SK-N-SH treated with all-trans-retinoic acid at 6 μM for 48 hours (cell line): ENCODE measurements around the gene SDK1.

Experiments
- ATAC-seq: fragments of 200-7000 bp; cut with Tn5 transposase; 3 replicates; pipeline ENCODE4 v1.9.1; 2020; ENCODE audit warnings: mild to moderate bottlenecking, moderate library complexity
- ARNTL ChIP-seq: fragments of 450-650 bp; formaldehyde crosslinking; IDR thresholded peaks from 2 replicates; pipeline ENCODE4 v1.5.0; 2020; ENCODE audit warnings: low read depth, mild to moderate bottlenecking, moderate library complexity, borderline replicate concordance
- BACH2 ChIP-seq: fragments of 250-450 bp; sonication (Bioruptor Pico); IDR thresholded peaks from 2 replicates; pipeline ENCODE4 v1.9.0; 2021; ENCODE audit warnings: mild to moderate bottlenecking, borderline replicate concordance
- CREB5 ChIP-seq: fragments of 250-450 bp; sonication (Bioruptor Pico); IDR thresholded peaks from 2 replicates; pipeline ENCODE4 v1.5.1; 2020; ENCODE audit warnings: low read depth, mild to moderate bottlenecking, moderate library complexity
- CSRNP3 ChIP-seq: fragments of 250-450 bp; sonication (Bioruptor Pico); IDR thresholded peaks from 2 replicates; pipeline ENCODE4 v1.5.1; 2021; ENCODE audit warnings: mild to moderate bottlenecking, moderate library complexity
- ESRRG ChIP-seq: fragments of 250-450 bp; sonication (Bioruptor Pico); IDR thresholded peaks from 2 replicates; pipeline ENCODE4 v1.6.1; 2021; ENCODE audit warnings: mild to moderate bottlenecking
- GLIS3 ChIP-seq: fragments of 250-450 bp; sonication (Bioruptor Pico); IDR thresholded peaks from 2 replicates; pipeline ENCODE4 v1.5.0; 2020; ENCODE audit warnings: mild to moderate bottlenecking, moderate library complexity
- ISL1 ChIP-seq: fragments of 250-450 bp; sonication (Bioruptor Pico); IDR thresholded peaks from 2 replicates; pipeline ENCODE4 v2.1.2; 2022; ENCODE audit warnings: mild to moderate bottlenecking, moderate library complexity
- OSR1 ChIP-seq: fragments of 250-450 bp; sonication (Bioruptor Pico); IDR thresholded peaks from 2 replicates; pipeline ENCODE4 v1.8.0; 2022; ENCODE audit warnings: moderate library complexity, mild to moderate bottlenecking, inconsistent platforms
- PATZ1 ChIP-seq: fragments of 250-450 bp; sonication (Bioruptor Pico); IDR thresholded peaks from 2 replicates; pipeline ENCODE4 v1.8.0; 2020; ENCODE audit warnings: mild to moderate bottlenecking, moderate library complexity, borderline replicate concordance
- POU6F1 ChIP-seq: fragments of 250-450 bp; sonication (Bioruptor Pico); IDR thresholded peaks from 2 replicates; pipeline ENCODE4 v1.8.0; 2021; ENCODE audit warnings: low read depth, mild to moderate bottlenecking, moderate library complexity, borderline replicate concordance
- PPARA ChIP-seq: fragments of 250-450 bp; sonication (Bioruptor Pico); IDR thresholded peaks from 2 replicates; pipeline ENCODE4 v1.5.0; 2020; ENCODE audit warnings: mild to moderate bottlenecking, borderline replicate concordance
- RARB ChIP-seq: fragments of 250-450 bp; sonication (Bioruptor Pico); IDR thresholded peaks from 2 replicates; pipeline ENCODE4 v1.8.0; 2021; ENCODE audit warnings: mild to moderate bottlenecking, moderate library complexity
- SNAI2 ChIP-seq: fragments of 250-450 bp; sonication (Bioruptor Pico); IDR thresholded peaks from 2 replicates; pipeline ENCODE4 v1.5.0; 2020; ENCODE audit warnings: mild to moderate bottlenecking, moderate library complexity
- TCF4 ChIP-seq: fragments of 250-450 bp; sonication (Bioruptor Pico); IDR thresholded peaks from 2 replicates; pipeline ENCODE4 v1.8.0; 2021; ENCODE audit warnings: mild to moderate bottlenecking, moderate library complexity, borderline replicate concordance
- TOX ChIP-seq: fragments of 250-450 bp; sonication (Bioruptor Pico); IDR thresholded peaks from 2 replicates; pipeline ENCODE4 v1.8.0; 2021; ENCODE audit warnings: mild to moderate bottlenecking, moderate library complexity, borderline replicate concordance
- TSHZ2 ChIP-seq: fragments of 250-450 bp; sonication (Bioruptor Pico); IDR thresholded peaks from 2 replicates; pipeline ENCODE4 v1.5.0; 2020; ENCODE audit warnings: mild to moderate bottlenecking, moderate library complexity
- ZC3H10 ChIP-seq: fragments of 250-450 bp; sonication (Bioruptor Pico); IDR thresholded peaks from 2 replicates; pipeline ENCODE4 v1.5.1; 2021; ENCODE audit warnings: mild to moderate bottlenecking, moderate library complexity
- ZFP3 ChIP-seq: fragments of 250-450 bp; sonication (Bioruptor Pico); IDR thresholded peaks from 2 replicates; pipeline ENCODE4 v1.5.0; 2020; ENCODE audit warnings: mild to moderate bottlenecking, moderate library complexity
- ZFP30 ChIP-seq: fragments of 450-650 bp; formaldehyde crosslinking; IDR thresholded peaks from 2 replicates; pipeline ENCODE4 v1.5.0; 2022; ENCODE audit warnings: mild to moderate bottlenecking, moderate library complexity
- ZNF565 ChIP-seq: fragments of 450-650 bp; formaldehyde crosslinking; conservative IDR thresholded peaks from 2 replicates; pipeline ENCODE4 v1.5.0; 2020; ENCODE audit warnings: low read depth, mild to moderate bottlenecking, moderate library complexity
- ZNF70 ChIP-seq: fragments of 450-650 bp; formaldehyde crosslinking; IDR thresholded peaks from 2 replicates; pipeline ENCODE4 v1.5.0; 2020; ENCODE audit warnings: mild to moderate bottlenecking, moderate library complexity

The SDK1 gene

GRCh38 chr7:3380886-3381685, 80.0 kb downstream of the SDK1 start:
- TF ChIP-seq POU6F1 (no peak), ESRRG (CRISPR knock-in tag) (no peak), ZNF70 (CRISPR knock-in tag) (no peak), CREB5 (CRISPR knock-in tag) (no peak), BACH2 (CRISPR knock-in tag) (no peak), RARB (CRISPR knock-in tag) (no peak), ZNF565 (no peak), ZC3H10 (CRISPR knock-in tag) (no peak), ISL1 (CRISPR knock-in tag) (no peak), PATZ1 (CRISPR knock-in tag) (no peak), TSHZ2 (CRISPR knock-in tag) (no peak), GLIS3 (CRISPR knock-in tag) (no peak), TOX (CRISPR knock-in tag) (no peak), ARNTL (CRISPR knock-in tag) (no peak), ZFP3 (no peak), CSRNP3 (CRISPR knock-in tag) (no peak), OSR1 (CRISPR knock-in tag) (no peak), TCF4 (no peak), ZFP30 (no peak), PPARA (CRISPR knock-in tag) (no peak)
- ATAC-seq, result no peak

- no peak for ATAC-seq
- TF ChIP-seq TSHZ2 (CRISPR knock-in tag) (no peak), CSRNP3 (CRISPR knock-in tag) (no peak), OSR1 (CRISPR knock-in tag) (no peak), POU6F1 (no peak), TCF4 (no peak), ZNF565 (no peak), ZNF70 (CRISPR knock-in tag) (no peak), ZFP30 (no peak), RARB (CRISPR knock-in tag) (no peak), SNAI2 (CRISPR knock-in tag) (no peak), GLIS3 (CRISPR knock-in tag) (no peak)
Observed at GRCh38 chr7:3386423-3387190, 85.6 kb downstream of the SDK1 start.
